GM12891 (cell line): Measurements from ENCODE around the gene SCN9A.

Experiments
- PAX5 ChIP-seq: IDR thresholded peaks from 2 replicates; pipeline ENCODE4 v1.6.1; 2011; ENCODE audit warnings: low read length, moderate library complexity, mild to moderate bottlenecking; ENCODE audit not compliant: insufficient read depth, severe bottlenecking
- POLR2A ChIP-seq: IDR thresholded peaks from 2 replicates; pipeline ENCODE4 v1.6.1; 2011; ENCODE audit warnings: low read depth, low read length, control low read depth
- POLR2AphosphoS5 ChIP-seq: IDR thresholded peaks from 2 replicates; pipeline ENCODE4 v1.6.1; 2011; ENCODE audit warnings: low read depth, low read length, control low read depth
- TAF1 ChIP-seq: IDR thresholded peaks from 2 replicates; pipeline ENCODE4 v1.6.1; 2011; ENCODE audit warnings: low read depth, low read length, control low read depth

DNA sequence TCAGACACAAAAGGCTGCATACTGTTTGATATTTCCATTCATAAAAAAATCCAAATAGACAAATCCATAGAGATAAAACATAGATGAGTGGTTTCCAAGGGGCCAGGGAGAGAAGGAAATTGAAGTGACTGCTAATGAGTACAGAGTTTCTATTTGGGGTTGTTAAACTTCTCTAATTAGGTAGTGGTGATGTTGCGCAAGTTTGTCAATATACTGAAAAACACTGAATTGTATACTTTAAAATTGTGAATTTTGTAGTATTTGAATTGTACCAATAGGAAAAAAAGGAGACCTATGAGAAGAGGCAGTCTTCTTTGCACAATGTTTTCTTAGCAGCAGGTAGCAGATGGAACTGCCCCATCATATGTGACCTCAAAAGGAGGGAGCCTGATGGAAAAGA is 71.1 kb downstream of the SCN9A start:
- TF ChIP-seq POLR2A (no peak), TAF1 (no peak), POLR2AphosphoS5 (no peak), PAX5 (no peak)
